Uterus (tissue), 2 donors: ENCODE results near the gene LRIG1.

Source experiments
- POLR2A ChIP-seq, 2 donors: fragments of 450-650 bp; IDR thresholded peaks; one replicate each; pipeline ENCODE4 v1.6.1; 2016; ENCODE audit warnings: antibody characterized with exemption in 2 of 2, mild to moderate bottlenecking in 1 of 2, moderate library complexity in 1 of 2
- TF ChIP-seq, protein P1 (sequence below), 4 experiments: fragments of 200-600 bp in 2 of 4; fragments of 450-650 bp in 2 of 4; sonication (generic) in 2 of 4; IDR thresholded peaks; one replicate each; pipeline ENCODE4 v1.5.1; 2016 to 2019; ENCODE audit warnings: antibody characterized with exemption in 4 of 4, mild to moderate bottlenecking in 2 of 4, moderate library complexity in 1 of 4

DNA sequence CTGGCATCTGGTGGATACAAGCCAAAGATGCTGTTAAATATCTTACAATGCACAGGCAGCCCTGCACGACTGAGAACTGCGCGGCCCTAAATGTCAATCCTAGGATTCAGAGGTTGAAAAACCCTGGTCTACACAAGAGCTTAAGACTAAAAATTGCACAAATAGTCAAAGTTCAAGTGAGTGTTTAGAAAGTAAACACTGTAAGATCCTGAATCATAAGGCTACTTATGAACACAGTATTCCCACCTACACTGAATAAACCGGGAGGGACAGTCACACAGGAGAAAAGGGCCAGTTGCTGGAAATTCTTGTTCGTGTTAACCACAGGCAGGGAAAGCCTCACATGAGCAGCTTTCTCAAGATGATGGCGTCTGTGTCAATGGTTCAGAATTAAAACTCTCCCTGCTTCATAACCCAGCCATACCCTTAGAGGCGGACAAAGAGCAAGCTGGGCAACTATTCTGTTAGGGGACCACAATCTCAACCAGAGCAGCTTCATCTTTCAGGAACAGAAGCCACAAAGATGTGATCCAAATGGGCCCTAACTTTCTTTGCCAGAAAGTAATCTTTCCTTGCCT is 37.7 kb downstream of the LRIG1 start:
- TF ChIP-seq, protein P1, sequence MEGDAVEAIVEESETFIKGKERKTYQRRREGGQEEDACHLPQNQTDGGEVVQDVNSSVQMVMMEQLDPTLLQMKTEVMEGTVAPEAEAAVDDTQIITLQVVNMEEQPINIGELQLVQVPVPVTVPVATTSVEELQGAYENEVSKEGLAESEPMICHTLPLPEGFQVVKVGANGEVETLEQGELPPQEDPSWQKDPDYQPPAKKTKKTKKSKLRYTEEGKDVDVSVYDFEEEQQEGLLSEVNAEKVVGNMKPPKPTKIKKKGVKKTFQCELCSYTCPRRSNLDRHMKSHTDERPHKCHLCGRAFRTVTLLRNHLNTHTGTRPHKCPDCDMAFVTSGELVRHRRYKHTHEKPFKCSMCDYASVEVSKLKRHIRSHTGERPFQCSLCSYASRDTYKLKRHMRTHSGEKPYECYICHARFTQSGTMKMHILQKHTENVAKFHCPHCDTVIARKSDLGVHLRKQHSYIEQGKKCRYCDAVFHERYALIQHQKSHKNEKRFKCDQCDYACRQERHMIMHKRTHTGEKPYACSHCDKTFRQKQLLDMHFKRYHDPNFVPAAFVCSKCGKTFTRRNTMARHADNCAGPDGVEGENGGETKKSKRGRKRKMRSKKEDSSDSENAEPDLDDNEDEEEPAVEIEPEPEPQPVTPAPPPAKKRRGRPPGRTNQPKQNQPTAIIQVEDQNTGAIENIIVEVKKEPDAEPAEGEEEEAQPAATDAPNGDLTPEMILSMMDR (IDR thresholded peaks at IDR 0.05) = no peak
- TF ChIP-seq POLR2A (IDR thresholded peaks at IDR 0.05) = no peak
